H1 (cell line): Measurements from ENCODE around the gene ZFR. TPM values are rescaled to one million over a fixed set of nuclear protein-coding genes. Genes with fewer than 3 reads are reported as not detected.

Experiments
- CTCF ChIA-PET: fragments of 300-600 bp; sonication (Branson Sonifier 250); formaldehyde crosslinking; loops from one replicate; lab custom pipeline; 2021; ENCODE audit not compliant: partially characterized antibody; lab: Charles Lee
- POLR2A ChIA-PET: fragments of 300-600 bp; sonication (Branson Sonifier 250); formaldehyde crosslinking; loops from one replicate; lab custom pipeline; 2021; ENCODE audit warnings: inconsistent platforms; ENCODE audit not compliant: partially characterized antibody; lab: Charles Lee
- DNase-seq, 2 experiments: peaks; one replicate each; pipeline versions ENCODE4 v3.0.0 to v3.0.0-alpha.2; 2010 to 2022; ENCODE audit warnings: low spot score in 2 of 2, low read depth in 1 of 2, mixed read lengths in 1 of 2
- FAIRE-seq: peaks from 2 replicates; lab custom pipeline; 2011; peaks lifted over from hg19 to GRCh38; lab: Jason Lieb, UNC
- H2AFZ ChIP-seq: 2 replicates; pipeline ENCODE4 v1.8.1; 2012; ENCODE audit warnings: low read length, inconsistent platforms
- H2AK5ac ChIP-seq: 2 replicates; pipeline ENCODE4 v1.6.1; 2013; ENCODE audit warnings: low read depth, low read length
- H2BK120ac ChIP-seq: replicated peaks from 2 replicates; pipeline ENCODE3; 2013; ENCODE audit warnings: low read depth, low read length, inconsistent platforms
- H2BK12ac ChIP-seq: 2 replicates; pipeline ENCODE4 v1.6.1; 2013; ENCODE audit warnings: low read depth, low read length
- H2BK15ac ChIP-seq: 2 replicates; pipeline ENCODE4 v1.6.1; 2013; ENCODE audit warnings: low read length
- H2BK20ac ChIP-seq: 2 replicates; pipeline ENCODE4 v1.6.1; 2013; ENCODE audit warnings: low read length
- H2BK5ac ChIP-seq: 2 replicates; pipeline ENCODE4 v1.6.1; 2013; ENCODE audit warnings: low read depth, low read length
- H3K14ac ChIP-seq: 2 replicates; pipeline ENCODE4 v1.6.1; 2013; ENCODE audit warnings: inconsistent platforms; ENCODE audit not compliant: insufficient read length
- H3K18ac ChIP-seq: 2 replicates; pipeline ENCODE4 v1.6.1; 2013; ENCODE audit warnings: low read length; ENCODE audit errors: extremely low read depth
- H3K23ac ChIP-seq: 2 replicates; pipeline ENCODE4 v1.6.1; 2013; ENCODE audit warnings: inconsistent platforms; ENCODE audit not compliant: insufficient read length
- H3K23me2 ChIP-seq: 2 replicates; pipeline ENCODE4 v1.6.1; 2013; ENCODE audit warnings: low read depth, low read length
- H3K27ac ChIP-seq: 2 replicates; pipeline ENCODE4 v1.6.1; 2011; ENCODE audit warnings: low read depth, low read length, inconsistent platforms
- H3K27me3 ChIP-seq, 4 experiments: replicated peaks in 1 of 4; 1 replicate in 1 of 4; 2 replicates in 3 of 4; pipeline versions ENCODE4 v1.6.1 to v1.8.1; 2011 to 2013; ENCODE audit warnings: low read length in 3 of 4, mild to moderate bottlenecking in 3 of 4, inconsistent platforms in 2 of 4, mixed read lengths in 2 of 4, moderate library complexity in 1 of 4; ENCODE audit not compliant: control insufficient read depth in 3 of 4, insufficient read depth in 3 of 4; ENCODE audit errors: extremely low read depth in 1 of 4
- H3K36me3 ChIP-seq, 4 experiments: 2 replicates each; pipeline versions ENCODE4 v1.6.1 to v1.8.1; 2011 to 2013; ENCODE audit warnings: mild to moderate bottlenecking in 4 of 4, low read length in 3 of 4, moderate library complexity in 2 of 4, control low read depth in 1 of 4, inconsistent platforms in 1 of 4; ENCODE audit not compliant: insufficient read depth in 4 of 4, control insufficient read depth in 2 of 4
- H3K4ac ChIP-seq: replicated peaks from 2 replicates; pipeline ENCODE3; 2013; ENCODE audit warnings: low read length, low read depth, mixed read lengths, inconsistent platforms; ENCODE audit not compliant: insufficient read length
- H3K4me1 ChIP-seq, 4 experiments: replicated peaks in 1 of 4; 1 replicate in 1 of 4; 2 replicates in 3 of 4; pipeline versions ENCODE4 v1.6.1 to v1.8.1; 2011 to 2013; ENCODE audit warnings: low read length in 3 of 4, inconsistent platforms in 2 of 4, mixed read lengths in 1 of 4; ENCODE audit not compliant: insufficient read depth in 4 of 4, control insufficient read depth in 3 of 4
- H3K4me2 ChIP-seq, 2 experiments: 2 replicates each; pipeline versions ENCODE4 v1.6.1 to v1.8.1; 2011 to 2013; ENCODE audit warnings: low read depth in 2 of 2, low read length in 2 of 2, control low read depth in 1 of 2, inconsistent platforms in 1 of 2, mild to moderate bottlenecking in 1 of 2; ENCODE audit not compliant: insufficient read depth in 1 of 2
- H3K4me3 ChIP-seq, 4 experiments: fragments of 200-600, 300-600 bp in 1 of 4; sonication (generic), shearing (Covaris generic), sonication (Bioruptor Twin) in 1 of 4; 2 replicates each; pipeline versions ENCODE4 v1.5.1 to v1.8.1; 2011 to 2016; ENCODE audit warnings: low read length in 4 of 4, low read depth in 3 of 4, control low read depth in 2 of 4, inconsistent platforms in 2 of 4, mild to moderate bottlenecking in 2 of 4, mixed read lengths in 1 of 4, moderate library complexity in 1 of 4; ENCODE audit not compliant: insufficient read depth in 2 of 4; ENCODE audit errors: extremely low read depth in 1 of 4
- H3K56ac ChIP-seq: replicated peaks from 2 replicates; pipeline ENCODE3; 2013; ENCODE audit warnings: low read depth, mild to moderate bottlenecking, mixed read lengths, low read length, inconsistent platforms; ENCODE audit not compliant: insufficient read length
- H3K79me1 ChIP-seq: 2 replicates; pipeline ENCODE4 v1.6.1; 2013; ENCODE audit warnings: low read depth, low read length, control low read depth
- H3K79me2 ChIP-seq, 2 experiments: 2 replicates each; pipeline versions ENCODE4 v1.6.1 to v1.8.1; 2012 to 2013; ENCODE audit warnings: low read length in 2 of 2, mild to moderate bottlenecking in 2 of 2, inconsistent platforms in 1 of 2; ENCODE audit not compliant: insufficient read depth in 2 of 2, control insufficient read depth in 1 of 2
- H3K9ac ChIP-seq, 4 experiments: replicated peaks in 1 of 4; 1 replicate in 1 of 4; 2 replicates in 3 of 4; pipeline versions ENCODE4 v1.6.1 to v1.8.1; 2011 to 2013; ENCODE audit warnings: low read depth in 3 of 4, low read length in 3 of 4, control low read depth in 2 of 4, mild to moderate bottlenecking in 2 of 4, moderate library complexity in 2 of 4, inconsistent platforms in 1 of 4; ENCODE audit errors: extremely low read depth in 1 of 4
- H3K9me3 ChIP-seq, 2 experiments: 2 replicates each; pipeline versions ENCODE4 v1.6.1 to v1.8.1; 2012 to 2013; ENCODE audit warnings: mild to moderate bottlenecking in 2 of 2, moderate library complexity in 2 of 2, control low read depth in 1 of 2, inconsistent platforms in 1 of 2, low read depth in 1 of 2, low read length in 1 of 2, mixed read lengths in 1 of 2; ENCODE audit not compliant: insufficient read depth in 2 of 2
- H4K20me1 ChIP-seq, 2 experiments: replicated peaks in 1 of 2; 2 replicates each; pipeline versions ENCODE3 to v1.8.1; 2011 to 2013; ENCODE audit warnings: inconsistent platforms in 2 of 2, low read length in 2 of 2, mild to moderate bottlenecking in 1 of 2; ENCODE audit not compliant: insufficient read depth in 2 of 2, control insufficient read depth in 1 of 2
- H4K5ac ChIP-seq: 2 replicates; pipeline ENCODE4 v1.6.1; 2013; ENCODE audit warnings: low read length, low read depth, mixed read lengths, inconsistent platforms; ENCODE audit not compliant: insufficient read length
- H4K8ac ChIP-seq: 2 replicates; pipeline ENCODE4 v1.8.0; 2013; ENCODE audit warnings: mild to moderate bottlenecking, moderate library complexity, low read length, inconsistent platforms; ENCODE audit not compliant: insufficient read depth; ENCODE audit errors: extremely low read depth
- H4K91ac ChIP-seq: replicated peaks from 2 replicates; pipeline ENCODE3; 2013; ENCODE audit warnings: low read length, mixed read lengths, inconsistent platforms; ENCODE audit not compliant: insufficient read length
- EZH2 ChIP-seq: fragments of 200-600 bp; sonication (generic); IDR thresholded peaks from 2 replicates; pipeline ENCODE4 v1.7.1; 2012; ENCODE audit warnings: low read depth, mild to moderate bottlenecking, moderate library complexity, low read length, inconsistent platforms; ENCODE audit not compliant: severe bottlenecking
- HDAC2 ChIP-seq, 2 experiments: fragments of 300-600 bp in 1 of 2; sonication (generic) in 1 of 2; IDR thresholded peaks; 2 replicates each; pipeline ENCODE4 v1.6.1; 2011 to 2012; ENCODE audit warnings: low read depth in 2 of 2, low read length in 2 of 2, mild to moderate bottlenecking in 2 of 2, moderate library complexity in 2 of 2, borderline replicate concordance in 1 of 2, inconsistent platforms in 1 of 2
- JUN ChIP-seq: IDR thresholded peaks from 2 replicates; pipeline ENCODE4 v1.6.1; 2011; ENCODE audit warnings: low read depth, mild to moderate bottlenecking, improper control_type of control experiment, low read length
- KDM1A ChIP-seq: fragments of 200-600, 300-600 bp; sonication (generic); IDR thresholded peaks from 2 replicates; pipeline ENCODE4 v1.7.1; 2016; ENCODE audit warnings: mild to moderate bottlenecking, low read length, borderline replicate concordance
- POLR2AphosphoS5 ChIP-seq: IDR thresholded peaks from 2 replicates; pipeline ENCODE4 v1.6.1; 2011; ENCODE audit warnings: low read depth, low read length
- SIN3A ChIP-seq, 2 experiments: IDR thresholded peaks in 1 of 2; conservative IDR thresholded peaks in 1 of 2; 2 replicates each; pipeline ENCODE4 v1.6.1; 2011 to 2012; ENCODE audit warnings: low read length in 2 of 2, improper control_type of control experiment in 1 of 2, low read depth in 1 of 2, mild to moderate bottlenecking in 1 of 2
- SUZ12 ChIP-seq: fragments of 200-600 bp; sonication (generic); IDR thresholded peaks from 2 replicates; pipeline ENCODE4 v1.6.1; 2012; ENCODE audit warnings: mild to moderate bottlenecking, inconsistent platforms, low read length, moderate library complexity, mixed read lengths
- USF2 ChIP-seq: IDR thresholded peaks from 2 replicates; pipeline ENCODE4 v1.6.1; 2011; ENCODE audit warnings: low read length, improper control_type of control experiment
- WGBS, 2 experiments: shearing (Covaris generic) in 1 of 2; methylation state at CpG; one replicate each; pipeline versions ENCODE4 v1.1.6 to v1.1.7; 2013 to 2015; ENCODE audit warnings: low lambda C conversion rate in 2 of 2, mixed read lengths in 2 of 2, inconsistent platforms in 1 of 2, low coverage in 1 of 2, missing lambda C conversion rate in 1 of 2; ENCODE audit not compliant: insufficient replicate concordance in 2 of 2, insufficient coverage in 1 of 2, insufficient read length in 1 of 2; ENCODE audit errors: extremely low coverage in 1 of 2, missing lambda C conversion rate in 1 of 2; 5-methylcytosine and 5-hydroxymethylcytosine counted together
- polyA plus RNA-seq, 7 experiments: library from polyadenylated mRNA; depleted of rRNA in 3 of 7; stranded (reverse) in 5 of 7; unstranded in 2 of 7; fragments of >200 nt in 5 of 7; fragments of 200-250 nt in 2 of 7; gene quantifications; 1 replicate in 5 of 7; 2 replicates in 1 of 7; 4 replicates in 1 of 7; pipeline versions ENCODE4 v1.2.1 to v1.2.3, GENCODE V29; 2011 to 2013; ENCODE audit warnings: missing spikeins in 2 of 7, mixed read lengths in 2 of 7
- total RNA-seq: library from RNA; stranded (reverse); fragmentation: NEBNext Ultra II Directional; extraction: Animal tissue kit (Norgen Biotek cat#: 25700); gene quantifications from 2 replicates; pipeline ENCODE4 v1.2.1, GENCODE V29; 2021

The ZFR gene
- total and polyA plus RNA-seq, 2 of the 8 experiments (the other 6 are each of a cell fraction or from before 2014, with no cell fraction given) = 68.8 to 92.7 TPM

DNA sequence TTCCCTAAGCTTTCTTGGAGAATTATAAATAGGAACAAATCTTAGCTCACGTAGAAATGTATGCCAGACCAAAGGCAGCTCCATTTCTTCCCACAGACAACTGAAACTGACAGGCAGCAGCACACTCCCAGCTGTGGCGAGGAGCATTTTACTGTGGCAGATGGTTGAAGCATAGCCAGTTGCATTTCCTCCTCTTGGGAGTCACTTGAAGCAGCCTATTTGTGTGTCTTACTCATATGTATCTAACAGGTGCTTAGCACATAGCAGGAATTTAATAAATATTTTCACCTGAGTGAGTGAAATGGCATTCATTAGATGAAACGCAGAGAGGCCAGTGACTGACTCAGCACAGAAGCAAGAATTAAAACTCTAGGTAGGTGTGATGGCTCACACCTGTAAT lies 119.5 kb downstream of the ZFR start:
- H3K14ac ChIP-seq = no peak overlapping the region
- H3K23me2 ChIP-seq = no peaks in the 10 kb centered on the region
- no peak overlapping the region for H3K23ac ChIP-seq
- no peak overlapping the region for H3K9ac ChIP-seq
- H3K56ac ChIP-seq = no peak overlapping the region
- FAIRE-seq (no peak), DNase-seq (no peak)
- H3K4me2 ChIP-seq = no peak overlapping the region
- no peaks in the 10 kb centered on the region for H3K79me2 ChIP-seq
- CTCF ChIA-PET = interaction anchor here (0.7 to 8.0 kb wide), 3 partner anchors 49 to 244 kb away, joined by 3 to 117 read pairs (median 3); no protein-coding TSS in a partner anchor
- no peak overlapping the region for H2BK5ac ChIP-seq
- H3K4ac ChIP-seq = no peak overlapping the region
- POLR2A ChIA-PET = no interaction called here
- H2BK12ac ChIP-seq = no peak overlapping the region
- H3K18ac ChIP-seq = no peak overlapping the region
- H4K20me1 ChIP-seq = no peaks in the 10 kb centered on the region
- H3K4me1 ChIP-seq = no peaks in the 10 kb centered on the region; a peak in 1 of 7 replicates
- H4K5ac ChIP-seq = no peak overlapping the region
- no peaks in the 10 kb centered on the region for H3K27me3 ChIP-seq
- peaks cover 0 to 4% of the 10 kb centered on the region in 2 experiments; a peak in 1 of 4 replicates for H3K9me3 ChIP-seq
- no peak overlapping the region for H2BK120ac ChIP-seq
- H2BK20ac ChIP-seq = no peak overlapping the region
- WGBS, 2 experiments = 92% methylated on average over 3 of the region's 3 CpGs; no CpG with 5 or more reads in 1 of the 2 experiments
- no peak overlapping the region for H3K27ac ChIP-seq
- H3K4me3 ChIP-seq = no peak overlapping the region
- H4K91ac ChIP-seq = no peak overlapping the region
- no peaks in the 10 kb centered on the region for H3K36me3 ChIP-seq
- no peak overlapping the region for H2BK15ac ChIP-seq
- no peaks in the 10 kb centered on the region for H3K79me1 ChIP-seq
- no peak overlapping the region for H4K8ac ChIP-seq
- H2AK5ac ChIP-seq = no peak overlapping the region
- no peak overlapping the region for H2AFZ ChIP-seq
- TF ChIP-seq HDAC2 (IDR thresholded peaks at IDR 0.05; ENCODE audit: borderline replicate concordance in 1 of 2, low read depth in 2 of 2, low read length in 2 of 2) (no peak), EZH2 (no peak), SIN3A (conservative IDR thresholded peaks at IDR 0.05 in 1 of 2, IDR thresholded peaks at IDR 0.05 in 1 of 2; ENCODE audit: low read depth in 1 of 2, low read length in 2 of 2) (no peak), USF2 (no peak), SUZ12 (no peak), JUN (no peak), POLR2AphosphoS5 (no peak), KDM1A (no peak)
